IPS-NIHi7 (cell line): Measurements from ENCODE around the gene MEIOB.
"Not testable (repeated sequence)": the region's sequence is repeated elsewhere in the genome, so short reads cannot be mapped to it uniquely, and the experiment has no call there.

ENCODE experiments used
- DNase-seq: peaks from one replicate; pipeline ENCODE4 v3.0.0; 2012; ENCODE audit warnings: mixed read lengths; ENCODE audit errors: extremely low spot score

MEIOB gene

DNA sequence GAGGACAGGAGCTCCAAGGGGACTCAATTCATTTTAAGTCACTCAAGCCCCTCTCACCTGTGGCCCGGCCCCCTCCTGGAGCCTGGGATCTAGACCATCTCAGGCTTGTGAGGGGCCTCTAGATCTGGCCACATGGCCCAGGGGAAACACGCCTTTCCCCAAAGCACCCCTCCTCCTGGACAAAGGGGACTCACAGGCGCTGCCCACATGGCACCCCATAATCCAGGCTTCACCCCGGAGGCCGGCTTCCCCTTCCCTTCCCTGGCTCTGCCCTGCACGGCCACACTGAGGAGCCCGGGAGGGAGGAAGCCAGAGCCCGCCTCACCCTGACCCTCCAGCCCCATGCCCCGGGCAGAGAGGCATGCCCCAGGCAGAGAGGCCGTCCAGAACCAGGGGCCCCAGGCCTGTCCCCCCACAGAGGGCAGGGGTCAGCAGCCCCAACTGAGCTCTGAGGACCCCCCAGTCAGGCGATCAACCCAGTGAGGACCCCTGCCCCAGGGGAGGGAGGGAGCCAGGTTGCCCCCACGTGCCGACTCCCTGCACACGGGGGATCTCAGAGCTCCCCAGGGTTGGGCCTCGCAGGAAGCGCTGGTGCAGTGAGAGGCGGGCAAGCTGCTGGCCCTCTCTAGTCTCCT, 35.4 kb upstream of the MEIOB start:
- DNase-seq: no peak

- no peak for DNase-seq
Observed at GRCh38 chr16:1906846-1907165, 34.8 kb upstream of the MEIOB start.

GRCh38 chr16:1906055-1906845, 34.3 kb upstream of the MEIOB start:
- no peak for DNase-seq

GRCh38 chr16:1903845-1904840, 32.2 kb upstream of the MEIOB start:
- no peak for DNase-seq

- DNase-seq: no peak
Observed at GRCh38 chr16:1903220-1903574, 31.2 kb upstream of the MEIOB start.

GRCh38 chr16:1902547-1903219, 30.7 kb upstream of the MEIOB start:
- no peak for DNase-seq

DNA sequence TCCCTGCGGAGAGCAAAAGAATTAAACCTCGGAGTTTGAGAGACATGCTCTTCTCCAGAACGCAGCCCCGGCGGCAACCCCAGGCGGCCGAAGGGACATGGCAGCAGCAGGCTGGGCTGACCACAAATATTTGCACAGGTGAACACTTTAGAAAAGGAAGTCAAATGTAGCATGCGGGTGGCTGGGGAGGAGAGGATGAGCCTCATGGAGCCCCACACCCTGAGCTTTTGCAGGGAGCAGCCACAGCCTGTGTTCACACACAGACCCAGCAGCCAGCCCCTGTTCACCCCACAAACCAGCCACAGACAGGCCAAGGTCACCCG, 28.4 kb upstream of the MEIOB start:
- no peak for DNase-seq

- DNase-seq: peak; percentile 5
Observed at GRCh38 chr16:1899641-1900451, 27.9 kb upstream of the MEIOB start.

GRCh38 chr16:1897692-1898091, 25.7 kb upstream of the MEIOB start:
- not testable (repeated sequence) for DNase-seq

GRCh38 chr16:1895949-1896675, 24.1 kb upstream of the MEIOB start:
- DNase-seq: peak; percentile 4

DNA sequence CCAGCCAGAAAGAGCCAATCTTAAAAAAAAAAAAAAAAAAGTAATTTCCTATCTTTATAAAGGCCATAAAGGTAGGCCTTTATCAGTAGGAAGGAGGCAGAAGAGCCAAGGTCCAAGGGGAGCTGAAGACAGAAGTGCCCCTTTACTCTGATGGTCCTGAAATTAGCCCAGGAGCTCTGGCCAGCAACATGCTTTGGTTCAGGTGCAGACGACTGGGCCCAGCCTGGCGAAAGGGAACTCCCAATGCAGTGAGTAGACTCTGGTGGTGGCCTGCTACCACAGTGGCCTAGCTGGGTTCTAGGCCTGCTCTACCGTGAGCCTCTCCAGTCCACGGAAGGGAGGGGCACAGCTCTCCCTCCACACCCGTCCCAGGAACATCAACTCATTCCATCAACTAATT, 23.1 kb upstream of the MEIOB start:
- DNase-seq: peak; percentile 5

- no peak for DNase-seq
Observed at GRCh38 chr16:1890708-1891050, 18.7 kb upstream of the MEIOB start.

GRCh38 chr16:1890024-1890707, 18.2 kb upstream of the MEIOB start:
- DNase-seq: no peak

GRCh38 chr16:1887711-1888354, 15.9 kb upstream of the MEIOB start:
- no peak for DNase-seq

GRCh38 chr16:1884889-1885288, 12.9 kb upstream of the MEIOB start:
- no peak for DNase-seq

DNA sequence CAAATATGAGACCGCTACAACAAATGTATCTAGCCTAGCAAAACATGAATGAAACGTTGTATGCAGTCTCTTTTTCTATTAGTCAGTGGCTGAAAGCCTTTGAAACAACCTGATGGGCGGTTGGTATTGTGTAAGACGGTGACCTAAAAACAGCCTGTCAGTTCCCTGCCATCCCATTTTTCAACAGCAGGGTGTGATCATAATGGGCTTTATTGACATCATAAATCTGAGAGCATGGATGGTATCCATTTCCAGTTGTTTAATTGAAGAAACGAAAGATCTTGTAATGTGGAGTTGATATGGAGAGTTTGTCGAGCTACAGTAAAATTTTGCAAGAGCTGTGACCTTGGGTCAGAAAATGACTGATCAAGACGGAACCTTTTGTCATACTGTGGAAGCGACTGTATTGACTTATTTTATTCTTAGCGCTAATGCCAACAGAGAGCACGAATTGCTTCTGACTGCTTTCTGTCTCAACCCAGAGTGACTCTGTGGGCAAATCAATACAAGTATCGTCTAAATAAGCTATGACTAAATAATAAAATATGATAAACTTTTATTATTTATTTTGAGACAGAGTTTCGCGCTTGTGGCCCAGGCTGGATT, 12.3 kb upstream of the MEIOB start:
- DNase-seq: no peak

DNA sequence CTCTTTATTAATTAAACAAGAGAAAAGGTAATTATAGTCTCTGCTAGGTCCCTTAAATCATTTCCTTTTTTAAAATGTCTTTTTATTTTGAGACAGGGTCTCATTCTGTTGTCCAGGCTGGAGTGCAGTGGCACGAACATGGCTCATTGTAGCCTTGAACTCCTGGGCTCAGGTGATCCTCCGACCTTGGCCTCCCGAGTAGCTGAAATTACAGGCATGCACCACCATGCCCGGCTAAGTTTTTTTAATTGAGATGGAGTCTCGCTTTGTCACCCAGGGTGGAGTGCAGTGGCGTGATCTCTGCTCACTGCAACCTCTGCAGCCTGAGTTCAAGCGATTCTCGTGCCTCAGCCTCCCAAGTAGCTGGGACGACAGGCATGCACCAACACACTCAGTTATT, 9.2 kb upstream of the MEIOB start:
- DNase-seq: not testable (repeated sequence)

- DNase-seq: no peak
Observed at GRCh38 chr16:1879477-1879876, 7.5 kb upstream of the MEIOB start.

DNA sequence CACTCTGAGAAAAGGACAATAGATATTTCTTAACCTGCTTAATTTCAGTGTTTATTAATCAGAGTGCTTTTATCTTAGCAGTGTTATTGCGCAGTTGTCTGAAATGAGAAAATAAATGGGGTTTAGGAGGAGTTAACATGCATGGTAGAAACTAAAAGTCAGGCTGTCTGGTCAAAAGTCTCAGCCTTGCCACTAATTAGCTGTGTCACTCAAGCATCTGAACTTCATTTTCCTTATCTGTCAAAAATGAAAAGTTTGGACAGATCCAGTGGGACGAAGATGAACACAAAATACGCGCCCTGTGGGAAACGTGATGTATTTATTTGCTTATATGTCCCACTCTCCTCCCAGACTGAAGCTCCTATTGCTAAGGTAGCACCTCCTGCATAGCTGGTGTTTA, 6.3 kb upstream of the MEIOB start:
- DNase-seq: no peak
